DMS153 treated with DMSO at 0.1 percent for 48 hours (cell line): ENCODE measurements around the gene SLC43A3.
A peak's percentile ranks its signal among the peaks of the same experiment; 100 is the strongest.

ENCODE experiments used
- DNase-seq: peaks from one replicate; lab custom pipeline; 2025; ENCODE audit not compliant: unreplicated experiment; lab: John Stamatoyannopoulos, UW

Gene SLC43A3

GRCh38 chr11:57426929-57427726, at the start of gene SLC43A3:
Gene SLC43A3, minus strand, starts transcription at chr11:57427121. Its CDS starts 949 bp downstream, at chr11:57426172.
- peak; percentile 28 for DNase-seq

DNA sequence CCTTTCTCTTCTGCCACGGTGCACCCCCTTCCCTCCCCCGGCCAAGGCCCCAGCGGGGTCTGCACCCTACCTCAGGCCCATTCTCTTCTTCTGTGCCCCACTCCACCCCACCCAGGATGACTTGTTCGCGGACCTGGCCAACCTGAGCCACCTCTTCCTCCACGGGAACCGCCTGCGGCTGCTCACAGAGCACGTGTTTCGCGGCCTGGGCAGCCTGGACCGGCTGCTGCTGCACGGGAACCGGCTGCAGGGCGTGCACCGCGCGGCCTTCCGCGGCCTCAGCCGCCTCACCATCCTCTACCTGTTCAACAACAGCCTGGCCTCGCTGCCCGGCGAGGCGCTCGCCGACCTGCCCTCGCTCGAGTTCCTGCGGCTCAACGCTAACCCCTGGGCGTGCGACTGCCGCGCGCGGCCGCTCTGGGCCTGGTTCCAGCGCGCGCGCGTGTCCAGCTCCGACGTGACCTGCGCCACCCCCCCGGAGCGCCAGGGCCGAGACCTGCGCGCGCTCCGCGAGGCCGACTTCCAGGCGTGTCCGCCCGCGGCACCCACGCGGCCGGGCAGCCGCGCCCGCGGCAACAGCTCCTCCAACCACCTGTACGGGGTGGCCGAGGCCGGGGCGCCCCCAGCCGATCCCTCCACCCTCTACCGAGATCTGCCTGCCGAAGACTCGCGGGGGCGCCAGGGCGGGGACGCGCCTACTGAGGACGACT, 49.3 kb upstream of the SLC43A3 start:
- no peak for DNase-seq

- DNase-seq: no peak
Observed at GRCh38 chr11:57475671-57476046, 48.7 kb upstream of the SLC43A3 start.

- no peak for DNase-seq
Observed at GRCh38 chr11:57475191-57475590, 48.3 kb upstream of the SLC43A3 start.

- DNase-seq: no peak
Observed at GRCh38 chr11:57474803-57475115, 47.8 kb upstream of the SLC43A3 start.

GRCh38 chr11:57474017-57474802, 47.3 kb upstream of the SLC43A3 start:
- no peak for DNase-seq

DNA sequence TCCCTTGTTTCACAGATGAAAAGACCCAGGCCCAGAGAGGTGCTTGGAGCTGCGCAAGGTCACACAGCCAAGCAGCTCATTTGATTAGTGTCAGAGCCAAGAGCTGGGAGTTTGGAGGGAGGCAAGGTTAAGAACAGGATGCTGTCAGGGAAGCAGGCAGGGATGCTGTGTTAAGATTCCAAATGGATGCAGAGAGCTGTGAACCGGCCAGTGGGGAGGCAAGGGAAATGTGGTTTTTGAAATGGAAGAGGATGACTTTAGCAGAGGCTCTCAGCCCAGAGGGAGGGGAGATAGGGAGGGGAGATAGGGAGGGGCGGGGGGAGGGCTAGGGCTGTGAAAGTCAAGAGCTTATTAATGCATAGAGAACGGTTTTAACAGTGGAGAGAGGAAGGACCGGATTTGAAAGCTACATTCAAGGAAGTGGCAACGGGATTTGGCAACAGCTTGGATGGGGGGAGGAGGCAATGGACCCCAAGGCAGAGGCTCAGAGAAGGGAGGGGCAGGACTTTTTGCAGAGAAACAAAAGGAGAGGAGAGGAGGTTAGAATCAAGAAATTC, 46.4 kb upstream of the SLC43A3 start:
- DNase-seq: no peak

GRCh38 chr11:57471496-57471895, 44.6 kb upstream of the SLC43A3 start:
- DNase-seq: no peak

GRCh38 chr11:57469268-57469667, 42.3 kb upstream of the SLC43A3 start:
- no peak for DNase-seq

- no peak for DNase-seq
Observed at GRCh38 chr11:57468276-57468675, 41.4 kb upstream of the SLC43A3 start.

DNA sequence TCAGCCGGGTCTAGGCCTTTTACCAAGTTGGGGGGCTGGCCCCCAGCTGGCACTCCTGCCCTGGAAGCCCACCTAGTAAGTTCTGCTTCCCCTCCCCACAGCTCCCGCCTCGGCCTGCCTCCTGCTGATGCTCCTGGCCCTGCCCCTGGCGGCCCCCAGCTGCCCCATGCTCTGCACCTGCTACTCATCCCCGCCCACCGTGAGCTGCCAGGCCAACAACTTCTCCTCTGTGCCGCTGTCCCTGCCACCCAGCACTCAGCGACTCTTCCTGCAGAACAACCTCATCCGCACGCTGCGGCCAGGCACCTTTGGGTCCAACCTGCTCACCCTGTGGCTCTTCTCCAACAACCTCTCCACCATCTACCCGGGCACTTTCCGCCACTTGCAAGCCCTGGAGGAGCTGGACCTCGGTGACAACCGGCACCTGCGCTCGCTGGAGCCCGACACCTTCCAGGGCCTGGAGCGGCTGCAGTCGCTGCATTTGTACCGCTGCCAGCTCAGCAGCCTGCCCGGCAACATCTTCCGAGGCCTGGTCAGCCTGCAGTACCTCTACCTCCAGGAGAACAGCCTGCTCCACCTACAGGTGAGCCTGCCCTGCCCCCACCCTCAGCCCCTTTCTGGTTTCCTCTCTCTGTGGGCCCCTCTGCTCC, 40.7 kb upstream of the SLC43A3 start:
- DNase-seq: no peak

DNA sequence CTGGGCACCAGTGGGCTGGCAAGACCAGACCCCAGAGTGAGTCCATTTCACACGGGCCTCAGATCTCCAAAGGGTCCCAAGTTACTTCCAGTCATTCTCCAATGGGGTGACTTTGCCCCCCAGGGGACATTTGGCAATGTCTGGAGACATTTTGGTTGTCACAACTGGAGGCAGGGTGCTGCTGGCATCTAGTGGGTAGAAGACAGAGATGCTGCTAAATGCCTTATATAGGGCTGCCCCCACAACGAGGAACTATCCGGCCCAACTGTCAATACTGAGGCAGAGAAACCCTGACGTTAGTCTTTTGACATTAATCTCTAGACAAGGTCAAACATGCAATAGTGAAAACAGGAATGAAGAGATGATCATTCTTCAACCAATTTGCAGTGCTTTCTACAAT, 39.8 kb upstream of the SLC43A3 start:
- DNase-seq: no peak

- no peak for DNase-seq
Observed at GRCh38 chr11:57464539-57465181, 37.7 kb upstream of the SLC43A3 start.

DNA sequence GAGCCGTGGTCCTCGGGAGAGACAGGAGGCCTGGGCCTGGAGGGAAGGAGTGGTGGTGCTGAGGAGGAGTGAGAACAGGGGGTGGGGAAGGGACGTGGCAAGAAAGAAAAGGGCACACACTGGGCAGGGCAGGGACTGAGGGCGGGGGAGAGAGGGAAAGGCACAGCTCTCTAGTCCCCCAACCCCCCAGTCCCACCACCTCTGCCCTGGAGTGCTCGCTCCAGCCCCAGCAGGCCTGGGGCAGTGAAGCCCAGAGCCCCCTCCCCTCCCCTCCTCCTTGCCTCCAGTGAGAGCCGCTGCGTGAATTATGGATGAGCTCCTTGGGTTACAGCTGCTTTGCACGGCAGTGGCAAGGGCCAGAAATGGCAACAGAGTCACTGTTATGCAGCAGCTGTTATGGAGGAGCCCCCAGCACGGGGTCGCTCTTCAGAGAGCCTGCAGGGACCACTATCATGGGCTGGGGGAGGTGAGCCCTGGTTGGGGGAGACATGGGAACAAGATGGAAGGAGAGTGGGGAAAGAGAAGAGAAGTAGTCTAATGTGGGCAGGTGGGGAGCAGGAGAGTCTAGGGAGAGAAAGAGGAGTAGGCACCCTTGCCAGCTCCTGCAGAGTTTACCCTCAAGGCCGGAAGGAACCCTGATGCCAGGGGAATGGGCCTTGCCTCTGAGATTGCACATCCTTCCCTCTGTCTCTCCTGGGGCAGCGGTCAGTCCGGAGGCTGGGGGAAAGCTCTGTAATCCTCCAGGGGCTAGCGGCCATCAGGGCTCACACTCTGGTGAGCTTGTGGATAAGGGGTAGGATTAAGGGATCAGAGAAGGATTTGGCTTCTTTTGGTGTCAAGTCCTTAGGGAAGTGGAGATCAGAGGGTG, 37.0 kb upstream of the SLC43A3 start:
- no peak for DNase-seq

DNA sequence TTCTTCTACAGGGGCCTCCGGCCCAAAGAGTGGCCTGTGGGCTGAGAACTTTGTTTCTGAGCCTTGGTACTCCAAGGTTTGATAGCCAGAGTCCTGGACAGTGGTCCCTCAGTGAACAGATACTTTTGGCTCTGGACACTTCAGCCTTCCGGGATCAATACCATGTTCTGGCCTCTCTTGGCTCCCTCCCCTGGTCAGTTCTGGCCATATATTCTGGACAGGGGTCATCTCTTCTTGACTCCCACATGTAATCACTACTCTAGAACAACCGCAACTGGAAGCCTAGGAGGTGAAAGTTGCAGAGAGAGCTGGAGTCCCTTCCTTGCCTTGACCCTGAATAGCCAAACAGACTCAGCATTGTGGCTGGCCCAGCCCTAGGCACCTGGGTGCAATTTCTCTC, 35.7 kb upstream of the SLC43A3 start:
- no peak for DNase-seq

DNA sequence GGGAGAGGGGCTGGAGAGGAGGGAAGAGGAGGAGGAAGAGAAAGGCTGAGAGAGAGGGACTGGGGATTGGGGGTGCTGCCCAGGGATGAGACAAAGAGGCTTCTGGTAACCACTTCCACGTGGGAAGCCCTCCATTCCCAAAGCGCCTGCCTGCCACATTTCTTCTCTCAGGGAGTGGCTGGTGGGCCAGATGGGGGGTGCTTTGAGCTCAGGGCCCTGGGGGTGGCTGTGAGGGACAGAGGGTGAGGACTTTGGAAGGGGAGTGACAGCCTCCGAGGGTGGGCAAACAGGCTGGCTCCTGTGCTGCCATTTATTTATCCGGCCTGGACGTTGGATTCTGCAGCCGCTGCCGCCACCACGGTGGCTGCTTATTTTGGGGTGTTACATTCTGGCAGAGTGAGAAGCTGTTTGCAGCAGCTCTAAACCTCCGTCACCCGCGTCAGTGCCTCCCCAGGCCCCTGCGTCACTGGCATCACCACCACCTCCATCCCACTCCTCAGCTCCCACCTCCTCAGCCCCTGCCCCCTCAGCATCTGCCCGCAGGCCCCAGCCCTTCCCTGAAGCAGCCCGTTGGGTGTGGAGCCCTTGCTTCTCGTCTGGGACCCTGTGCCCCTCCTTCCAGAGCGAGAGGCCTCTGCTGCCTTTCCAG, 35.0 kb upstream of the SLC43A3 start:
- DNase-seq: no peak

DNA sequence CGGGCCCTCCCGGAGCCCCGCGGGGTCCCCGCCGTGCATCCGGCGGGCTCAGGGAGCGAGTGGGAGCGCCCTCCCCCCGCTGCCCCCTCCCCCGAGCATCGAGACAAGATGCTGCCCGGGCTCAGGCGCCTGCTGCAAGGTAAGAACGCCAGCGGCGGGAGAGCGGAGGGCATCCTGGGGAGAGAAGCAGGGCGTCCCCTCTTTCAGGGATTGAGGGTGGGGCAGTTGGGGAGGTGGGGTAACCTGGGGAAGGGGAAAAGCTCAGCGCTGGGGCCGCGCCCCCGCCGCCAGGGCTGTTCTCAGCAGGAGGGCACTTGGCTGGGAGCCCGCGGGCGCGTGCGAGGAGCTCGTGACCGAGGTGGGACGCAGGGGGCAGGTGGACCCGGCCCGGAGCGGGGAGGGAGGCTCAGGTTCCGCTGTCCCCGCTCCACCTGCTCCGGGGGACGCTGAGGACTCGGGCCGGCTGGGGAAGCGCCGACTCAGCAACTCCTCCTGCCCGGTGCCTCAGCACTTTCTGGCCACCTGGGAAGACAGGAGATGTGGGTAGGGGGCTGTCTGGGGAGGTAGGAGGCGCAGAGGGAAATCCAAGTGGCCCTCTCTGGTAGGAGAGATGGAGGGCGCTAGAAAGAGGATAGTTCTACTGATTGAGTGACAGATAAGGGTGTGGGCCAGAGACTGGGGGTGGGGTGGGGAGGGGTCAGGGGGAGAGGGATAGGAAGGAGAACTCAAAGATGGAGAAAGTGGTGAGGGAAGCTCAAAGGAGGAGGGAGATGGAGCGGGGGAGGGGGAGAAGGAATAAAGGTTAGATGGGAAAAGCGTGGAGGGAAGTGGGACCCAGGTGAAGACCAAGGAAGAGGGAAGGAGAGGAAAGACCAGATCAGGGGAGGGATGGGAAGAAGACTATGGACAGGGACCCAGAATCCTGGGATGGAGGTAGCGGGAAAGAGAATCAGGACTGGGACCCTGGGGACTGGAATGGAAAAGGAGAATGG, 34.1 kb upstream of the SLC43A3 start:
- DNase-seq: no peak
